Activated T-cell treated with anti-CD3 and anti-CD28 coated beads, Interleukin-2, amount 50 U/mL, for 4 hours (primary cell): Measurements from ENCODE around the gene XYLB. TPM values are rescaled to one million over a fixed set of nuclear protein-coding genes. Genes with fewer than 3 reads are reported as not detected.
A peak's percentile ranks its signal among the peaks of the same experiment; 100 is the strongest.

Source experiments
- ATAC-seq, 2 donors: fragments of 200-7000 bp; cut with Tn5 transposase; one replicate each; pipeline ENCODE4 v1.10.0; 2021
- DNase-seq: peaks from one replicate; pipeline ENCODE4 v3.0.0-alpha.2; 2020
- H3K27me3 Mint-ChIP-seq: one replicate; pipeline ENCODE4 v1.8.0; 2021; ENCODE audit warnings: low read depth, mixed read lengths
- H3K36me3 Mint-ChIP-seq: one replicate; pipeline ENCODE4 v1.8.0; 2022; ENCODE audit warnings: mixed read lengths; ENCODE audit not compliant: insufficient read depth
- H3K4me1 Mint-ChIP-seq: one replicate; pipeline ENCODE4 v1.8.0; 2021; ENCODE audit warnings: low read depth, mixed read lengths
- H3K4me3 Mint-ChIP-seq: one replicate; pipeline ENCODE4 v1.8.0; 2021; ENCODE audit warnings: mild to moderate bottlenecking, moderate library complexity, mixed read lengths
- H3K9me3 Mint-ChIP-seq: one replicate; pipeline ENCODE4 v1.8.0; 2021; ENCODE audit warnings: mixed read lengths
- total RNA-seq, 3 donors: library from RNA; stranded (reverse); gene quantifications; one replicate each; pipeline ENCODE4 v1.2.1, GENCODE V29; 2021

Gene XYLB
- total RNA-seq, 3 donors from 2014 or later: 4.2 to 6.4 (median 5.9) TPM

DNA sequence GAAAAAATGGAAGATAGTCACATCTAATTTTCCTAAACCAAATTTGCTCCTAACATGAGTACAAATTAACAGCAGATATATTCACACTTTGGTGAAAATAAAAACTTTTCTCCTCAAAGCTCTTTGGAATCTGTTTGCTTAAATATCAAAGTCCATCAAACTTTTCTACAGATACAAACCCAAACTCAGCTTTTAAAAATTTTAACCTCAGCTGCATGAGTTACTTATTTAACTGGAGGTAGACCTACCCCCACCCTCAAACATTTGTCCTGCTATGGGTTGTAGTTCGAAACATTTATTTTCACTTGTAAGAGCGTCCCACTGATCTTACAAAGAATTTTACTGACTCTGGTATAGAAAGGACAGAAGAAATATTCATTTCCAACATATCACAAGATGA lies 8.9 kb upstream of the XYLB start:
- Mint-ChIP-seq H3K27me3 (peaks cover 14% of the 10 kb centered on the region), H3K9me3 (no peaks in the 10 kb centered on the region), H3K4me1 (no peaks in the 10 kb centered on the region), H3K4me3 (no peak overlapping the region), H3K36me3 (no peaks in the 10 kb centered on the region)
- DNase-seq (no peak), ATAC-seq (no peak)

DNA sequence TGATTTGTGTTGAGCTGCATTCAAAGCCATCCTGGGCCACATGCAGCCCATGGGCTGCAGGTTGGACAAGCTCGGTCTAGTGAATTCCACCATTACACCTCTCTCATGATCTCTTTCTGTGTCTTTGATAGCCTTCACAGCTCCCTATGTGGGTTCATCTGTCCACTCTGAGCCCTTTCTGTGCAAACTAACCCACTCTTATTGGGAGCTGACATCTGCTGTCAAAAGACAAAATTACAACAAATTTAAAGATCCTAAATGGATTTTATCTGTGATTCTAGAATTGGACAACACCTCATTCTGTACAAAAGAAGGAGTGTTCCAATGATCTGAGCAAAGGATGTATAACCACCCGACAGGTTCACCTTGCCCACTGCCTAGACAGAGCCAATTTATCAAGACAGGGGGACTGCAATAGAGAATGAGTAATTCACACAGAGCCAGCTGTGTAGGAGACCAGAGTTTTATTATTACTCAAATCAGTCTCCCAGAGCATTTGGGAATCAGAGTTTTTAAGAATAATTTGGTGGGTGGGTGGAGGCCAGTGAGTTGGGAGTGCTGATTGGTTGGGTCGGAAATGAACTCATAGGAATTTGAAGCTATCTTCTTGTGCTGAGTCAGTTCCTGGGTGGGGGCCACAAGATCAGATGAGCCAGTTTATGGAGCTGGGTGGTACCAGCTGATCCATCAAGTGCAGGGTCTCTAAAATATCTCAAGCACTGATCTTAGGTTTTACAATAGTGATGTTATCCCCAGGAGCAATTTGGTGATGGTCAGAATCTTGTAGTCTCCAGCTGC lies 2.6 kb upstream of the XYLB start:
- Mint-ChIP-seq H3K36me3 (no peaks in the 10 kb centered on the region), H3K27me3 (peaks cover 2% of the 10 kb centered on the region), H3K4me3 (no peak overlapping the region), H3K4me1 (peaks cover 2% of the 10 kb centered on the region), H3K9me3 (no peaks in the 10 kb centered on the region)
- ATAC-seq (no peak), DNase-seq (no peak)

DNA sequence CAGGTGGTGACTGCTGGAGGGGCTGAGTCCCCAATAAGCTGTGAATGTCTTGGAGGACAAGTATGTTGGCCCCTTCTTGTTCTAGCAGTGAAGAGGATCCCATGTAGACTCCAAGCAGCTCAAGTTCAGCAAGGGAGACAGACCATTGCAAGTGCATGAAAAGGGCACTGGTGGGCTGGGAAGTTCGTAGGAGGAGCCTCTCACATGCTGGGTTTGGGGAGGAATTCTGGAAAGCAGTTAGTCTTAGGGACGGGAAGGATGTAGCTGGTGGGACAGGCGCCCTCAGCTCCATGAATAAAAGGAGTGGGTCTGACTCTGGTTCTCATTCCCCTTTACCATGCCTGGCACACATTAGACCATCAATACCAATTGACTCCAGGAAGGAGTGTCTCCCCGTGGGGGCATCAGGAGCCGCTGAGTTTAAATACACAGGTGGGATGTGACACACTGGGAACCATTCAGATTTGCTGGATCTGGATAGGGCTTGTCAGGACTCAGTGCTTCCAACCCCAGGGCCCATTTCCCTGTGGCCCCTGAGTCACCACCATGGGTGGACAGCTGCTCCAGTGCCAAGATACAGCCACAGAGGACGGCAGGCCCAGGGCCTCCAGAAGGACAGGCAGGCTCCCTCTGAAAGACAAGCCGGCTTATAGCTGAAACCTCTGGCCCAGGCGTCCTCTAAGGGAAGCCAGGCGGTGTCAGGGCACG lies 552 bp upstream of the XYLB start:
- no peaks in the 10 kb centered on the region for H3K27me3 Mint-ChIP-seq
- peak overlapping the region; percentile 78 for H3K4me3 Mint-ChIP-seq
- no peaks in the 10 kb centered on the region for H3K9me3 Mint-ChIP-seq
- ATAC-seq (peak in 1 of 2 donors; percentile 8), DNase-seq (no peak)
- no peaks in the 10 kb centered on the region for H3K36me3 Mint-ChIP-seq
- H3K4me1 Mint-ChIP-seq: peaks cover 2% of the 10 kb centered on the region

DNA sequence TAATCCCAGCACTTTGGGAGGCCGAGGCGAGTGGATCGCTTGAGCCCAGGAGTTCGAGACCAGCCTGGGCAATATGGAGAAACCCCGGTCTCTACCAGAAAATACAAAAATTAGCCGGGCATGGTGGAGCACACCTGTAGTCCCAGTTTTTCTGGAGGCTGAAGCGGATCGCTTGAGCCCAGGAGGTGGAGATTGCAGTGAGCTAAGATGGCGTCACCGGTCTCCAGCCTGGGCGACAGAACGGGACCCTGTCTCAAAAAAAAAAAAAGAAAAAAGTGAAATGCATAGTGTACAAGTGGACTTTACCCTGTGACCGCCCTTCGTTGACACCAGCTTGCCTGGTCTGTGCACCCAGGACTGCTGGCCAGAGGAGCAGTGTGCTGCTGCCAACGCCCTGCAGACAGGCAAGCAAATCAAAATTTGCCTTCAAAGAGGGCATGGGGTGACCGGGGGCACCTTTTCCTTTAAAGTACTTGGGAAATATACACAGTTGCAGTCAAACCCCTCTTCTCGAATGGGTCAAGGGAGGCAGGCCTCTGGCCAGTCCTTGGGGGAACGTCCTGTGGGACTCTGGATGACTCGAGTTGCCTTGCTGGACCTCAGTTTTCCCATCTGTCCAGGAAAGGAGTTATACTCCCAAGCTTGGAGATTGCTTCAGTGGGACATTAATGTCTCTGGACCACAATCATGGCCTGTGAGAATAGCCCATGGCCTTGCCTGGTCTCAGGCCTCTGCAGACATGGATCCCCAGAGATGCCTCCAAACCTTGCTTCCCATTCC lies 1.0 kb downstream of the XYLB start:
- ATAC-seq (no peak), DNase-seq (no peak)
- Mint-ChIP-seq H3K9me3 (no peaks in the 10 kb centered on the region), H3K36me3 (no peaks in the 10 kb centered on the region), H3K4me1 (peaks cover 2% of the 10 kb centered on the region), H3K27me3 (no peaks in the 10 kb centered on the region), H3K4me3 (peak overlapping the region; percentile 74)

DNA sequence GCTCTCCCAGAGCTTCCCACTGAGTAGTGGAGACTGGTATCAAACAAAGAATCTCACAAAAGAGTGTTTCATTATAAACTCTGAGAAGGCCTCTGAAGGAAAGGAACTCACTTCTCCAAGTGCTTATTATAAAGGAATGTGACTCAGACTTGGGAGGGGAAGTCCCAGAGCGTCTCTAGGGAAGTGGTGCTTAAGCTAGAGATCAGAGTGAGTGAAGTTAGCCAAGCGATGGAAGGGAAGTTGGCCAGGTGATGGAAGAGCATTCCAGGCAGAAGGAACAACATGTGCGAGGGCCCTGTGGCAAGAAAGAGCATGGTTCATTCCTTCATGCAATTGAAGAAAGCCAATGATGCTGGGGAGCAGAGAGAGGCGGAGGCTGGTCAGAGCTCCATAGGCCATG lies 2.3 kb downstream of the XYLB start:
- no peak for ATAC-seq
- DNase-seq: no peak
- Mint-ChIP-seq H3K27me3 (no peaks in the 10 kb centered on the region), H3K4me3 (no peak overlapping the region), H3K4me1 (peaks cover 2% of the 10 kb centered on the region), H3K36me3 (no peaks in the 10 kb centered on the region), H3K9me3 (no peaks in the 10 kb centered on the region)

DNA sequence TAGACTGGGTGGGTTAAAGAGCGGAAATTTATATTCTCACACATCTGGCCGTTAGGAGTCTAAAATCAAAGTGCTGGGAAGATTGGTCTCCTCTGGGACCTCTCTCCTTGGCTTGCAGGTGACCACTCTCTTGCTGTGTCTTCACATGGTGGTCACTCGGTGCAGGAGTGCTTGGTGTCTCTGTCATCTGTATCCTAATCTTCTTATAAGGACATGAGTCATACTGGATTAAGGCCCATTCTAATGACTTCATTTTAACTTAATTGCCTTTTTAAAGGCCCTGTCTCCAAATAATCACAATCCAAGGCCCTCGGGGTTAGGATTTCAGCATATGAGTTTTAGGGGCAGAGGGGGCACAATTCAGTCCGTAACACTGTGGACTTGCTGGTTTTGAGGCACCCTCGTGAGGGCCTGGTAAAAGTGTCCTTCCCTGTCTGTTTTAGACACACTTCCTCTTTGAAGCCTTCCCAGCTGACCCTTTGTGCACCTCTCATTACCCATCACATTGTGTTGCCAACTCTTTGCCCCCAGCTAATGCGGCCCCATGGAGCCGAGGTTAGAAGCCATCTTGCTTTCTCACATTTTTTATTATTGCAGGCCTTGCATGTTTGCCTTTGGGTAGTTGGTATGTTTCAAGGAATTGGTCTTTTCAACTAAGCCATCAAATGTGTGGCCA lies 3.2 kb downstream of the XYLB start:
- H3K4me3 Mint-ChIP-seq: no peak overlapping the region
- no peak for ATAC-seq
- no peak for DNase-seq
- H3K27me3 Mint-ChIP-seq: no peaks in the 10 kb centered on the region
- no peaks in the 10 kb centered on the region for H3K36me3 Mint-ChIP-seq
- no peaks in the 10 kb centered on the region for H3K9me3 Mint-ChIP-seq
- peaks cover 2% of the 10 kb centered on the region for H3K4me1 Mint-ChIP-seq

DNA sequence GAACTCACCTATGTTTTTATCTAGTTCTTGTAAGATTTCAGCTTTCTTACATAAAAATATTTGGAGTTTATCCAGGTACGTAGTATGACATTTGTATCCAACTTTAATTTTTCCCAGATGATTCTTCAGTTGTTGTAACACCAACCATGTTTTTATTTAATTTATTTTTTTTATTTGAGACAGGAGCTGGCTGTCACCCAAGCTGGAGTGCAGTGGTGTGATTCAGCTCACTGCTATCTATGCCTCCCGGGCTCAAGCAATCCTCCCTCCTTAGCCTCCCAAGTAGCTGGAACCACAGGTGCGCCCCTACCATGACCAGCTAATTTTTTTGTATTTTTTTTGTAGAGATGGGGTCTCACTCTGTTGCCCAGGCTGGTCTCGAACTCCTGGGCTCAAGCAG lies 6.6 kb downstream of the XYLB start:
- Mint-ChIP-seq H3K27me3 (no peaks in the 10 kb centered on the region), H3K36me3 (no peaks in the 10 kb centered on the region), H3K4me3 (no peak overlapping the region), H3K4me1 (peaks cover under 1% of the 10 kb centered on the region), H3K9me3 (no peaks in the 10 kb centered on the region)
- DNase-seq (no peak), ATAC-seq (no peak)

DNA sequence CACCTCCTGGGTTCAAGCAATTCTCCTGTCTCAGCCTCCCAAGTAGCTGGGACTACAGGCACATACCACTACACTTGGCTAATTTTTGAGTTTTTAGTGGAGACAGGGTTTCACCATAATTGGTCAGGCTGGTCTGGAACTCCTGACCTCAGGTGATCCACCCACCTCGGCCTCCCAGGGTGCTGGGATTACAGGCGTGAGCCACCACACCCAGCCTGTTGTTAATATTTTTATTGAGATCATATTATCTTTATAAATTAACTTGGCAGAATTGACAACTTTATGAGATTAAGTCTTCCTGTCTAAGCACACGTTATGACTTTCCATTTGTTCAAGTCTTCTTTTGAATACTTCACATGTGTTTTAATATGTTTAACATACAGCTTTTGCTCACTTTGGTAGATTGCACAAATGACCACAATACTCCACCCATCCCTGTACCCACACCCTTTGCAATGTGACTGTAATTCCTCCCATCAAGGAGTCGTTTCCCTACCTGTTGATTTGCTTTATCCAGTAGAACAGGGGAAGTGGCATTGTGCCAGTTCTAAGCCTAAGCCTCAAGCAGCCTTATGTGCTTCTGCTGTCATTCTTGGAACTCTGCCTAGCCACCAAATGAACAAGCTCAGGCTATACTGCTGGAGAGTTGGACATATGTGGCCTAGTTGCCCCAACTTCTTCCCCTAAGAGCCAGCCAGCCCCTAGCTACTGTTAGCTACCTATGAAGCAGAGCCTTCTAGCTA lies 8.2 kb downstream of the XYLB start:
- no peaks in the 10 kb centered on the region for H3K4me1 Mint-ChIP-seq
- no peaks in the 10 kb centered on the region for H3K36me3 Mint-ChIP-seq
- no peaks in the 10 kb centered on the region for H3K27me3 Mint-ChIP-seq
- H3K4me3 Mint-ChIP-seq: no peak overlapping the region
- H3K9me3 Mint-ChIP-seq: no peaks in the 10 kb centered on the region
- DNase-seq: no peak
- no peak for ATAC-seq

DNA sequence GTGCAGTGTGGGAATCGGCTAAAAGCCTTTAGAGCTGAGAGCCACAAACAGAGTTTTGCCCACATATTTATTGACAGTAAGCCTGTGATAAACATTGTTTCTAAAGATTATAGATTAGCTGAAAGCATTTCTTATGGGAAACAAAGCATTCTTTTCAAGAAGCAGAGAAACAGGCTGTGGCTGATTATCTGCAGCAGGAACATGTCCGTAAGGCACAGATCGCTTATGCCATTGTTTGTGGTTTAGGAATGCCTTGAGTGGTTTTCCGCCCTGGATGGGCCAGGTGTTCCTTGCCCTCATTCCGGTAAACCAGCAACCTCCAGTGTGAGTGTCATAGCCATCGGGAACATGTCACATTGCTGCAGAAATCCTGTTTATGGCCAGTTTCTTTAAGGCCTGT lies 12.5 kb downstream of the XYLB start:
- ATAC-seq (no peak), DNase-seq (no peak)
- H3K4me3 Mint-ChIP-seq: no peak overlapping the region
- H3K9me3 Mint-ChIP-seq: no peaks in the 10 kb centered on the region
- H3K36me3 Mint-ChIP-seq: no peaks in the 10 kb centered on the region
- no peaks in the 10 kb centered on the region for H3K27me3 Mint-ChIP-seq
- H3K4me1 Mint-ChIP-seq: peaks cover 2% of the 10 kb centered on the region

DNA sequence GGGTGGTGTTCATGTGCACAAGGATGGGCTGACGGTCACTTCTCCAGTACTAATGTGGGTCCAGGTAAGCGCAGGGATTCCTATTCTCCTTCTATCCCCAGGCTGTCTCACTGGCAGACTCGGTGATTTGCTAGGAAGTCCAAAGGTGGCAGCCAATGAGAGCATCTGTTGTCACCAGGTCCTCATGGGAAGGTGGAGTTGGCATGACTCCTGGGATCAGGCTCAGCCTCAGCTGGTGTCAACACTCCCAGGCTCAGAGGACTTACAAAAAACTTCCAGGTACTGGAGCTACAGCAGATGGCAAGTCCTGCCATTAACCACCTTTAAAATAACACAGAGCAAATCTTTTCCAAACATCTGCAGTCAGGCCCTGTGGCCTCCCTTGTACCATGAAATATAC lies 13.8 kb downstream of the XYLB start:
- peaks cover 9% of the 10 kb centered on the region for H3K4me1 Mint-ChIP-seq
- H3K4me3 Mint-ChIP-seq: no peak overlapping the region
- DNase-seq: no peak
- ATAC-seq: no peak
- H3K27me3 Mint-ChIP-seq: no peaks in the 10 kb centered on the region
- no peaks in the 10 kb centered on the region for H3K9me3 Mint-ChIP-seq
- H3K36me3 Mint-ChIP-seq: no peaks in the 10 kb centered on the region

DNA sequence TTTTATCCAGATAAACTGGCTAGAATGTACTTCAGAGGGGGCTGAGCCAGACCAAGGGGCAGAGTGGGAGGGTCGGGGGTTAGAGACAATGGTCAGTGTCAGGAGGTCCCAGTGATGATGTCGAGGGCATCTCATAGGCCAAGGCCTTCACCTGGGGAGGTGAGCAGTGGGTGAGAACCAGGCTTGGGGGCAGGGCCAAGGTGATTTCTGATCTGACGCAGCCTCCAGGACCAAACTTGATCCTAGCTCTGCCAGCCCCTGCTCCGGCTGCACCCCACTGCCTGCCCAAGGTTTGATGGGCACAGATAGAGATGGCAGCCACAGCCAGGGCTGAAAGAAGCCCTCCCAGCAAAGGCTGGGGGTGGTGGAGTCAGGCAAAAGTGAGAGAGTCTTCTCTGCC lies 14.9 kb downstream of the XYLB start:
- Mint-ChIP-seq H3K36me3 (no peaks in the 10 kb centered on the region), H3K27me3 (no peaks in the 10 kb centered on the region), H3K9me3 (no peaks in the 10 kb centered on the region), H3K4me1 (peaks cover 9% of the 10 kb centered on the region), H3K4me3 (no peak overlapping the region)
- ATAC-seq (no peak), DNase-seq (no peak)

DNA sequence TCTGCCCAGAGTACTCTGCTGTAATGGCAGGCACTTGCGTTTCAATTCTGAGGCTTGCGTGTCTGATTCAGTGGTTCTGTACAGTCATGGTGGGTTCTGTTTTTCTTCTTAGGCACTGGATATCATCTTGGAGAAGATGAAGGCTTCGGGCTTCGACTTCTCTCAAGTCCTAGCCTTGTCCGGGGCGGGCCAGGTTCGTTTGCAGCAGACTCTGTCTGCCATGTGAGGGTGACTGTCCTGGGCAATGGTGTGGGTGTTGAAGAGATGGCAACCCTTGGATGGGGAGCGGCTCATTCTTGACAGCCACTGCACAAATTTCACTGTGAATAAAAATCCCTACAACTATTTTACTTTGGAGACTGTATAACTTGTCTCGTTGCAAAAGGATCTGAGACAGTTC lies 16.2 kb downstream of the XYLB start:
- Mint-ChIP-seq H3K4me3 (no peak overlapping the region), H3K27me3 (no peaks in the 10 kb centered on the region), H3K36me3 (peaks cover 1% of the 10 kb centered on the region), H3K9me3 (no peaks in the 10 kb centered on the region), H3K4me1 (peaks cover 9% of the 10 kb centered on the region)
- no peak for ATAC-seq
- no peak for DNase-seq

DNA sequence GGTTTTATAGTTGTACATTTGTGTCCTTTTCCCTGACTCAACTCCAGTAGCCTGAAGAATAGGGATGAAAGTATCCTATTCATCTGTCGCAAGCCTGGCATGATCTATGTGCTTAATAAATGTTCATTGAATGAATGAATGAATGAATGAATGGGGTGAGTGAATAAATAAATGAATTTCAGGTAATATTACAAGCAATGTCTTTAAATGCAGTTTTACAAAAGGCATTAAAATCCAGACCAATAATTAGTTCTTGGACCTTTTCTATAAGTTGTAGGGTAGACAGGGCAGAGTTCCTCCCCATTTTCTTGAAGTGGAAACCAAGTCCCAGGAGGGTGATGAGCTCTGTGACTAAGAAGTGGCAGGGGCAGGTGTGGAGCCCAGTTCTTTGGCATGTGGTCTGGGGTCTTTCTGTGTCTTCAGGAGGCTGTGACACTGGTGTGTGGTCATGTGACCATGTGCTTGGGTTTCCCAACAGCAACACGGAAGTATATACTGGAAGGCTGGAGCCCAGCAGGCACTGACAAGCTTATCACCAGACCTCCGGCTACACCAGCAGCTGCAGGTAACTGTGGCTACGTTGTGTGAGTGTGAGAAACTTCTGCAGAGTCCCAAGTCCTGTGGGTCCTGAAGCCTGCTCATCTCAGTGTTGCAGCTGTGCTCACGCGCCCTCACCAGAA lies 18.3 kb downstream of the XYLB start:
- no peaks in the 10 kb centered on the region for H3K27me3 Mint-ChIP-seq
- peaks cover 9% of the 10 kb centered on the region for H3K4me1 Mint-ChIP-seq
- DNase-seq (no peak), ATAC-seq (no peak)
- peaks cover 1% of the 10 kb centered on the region for H3K36me3 Mint-ChIP-seq
- H3K9me3 Mint-ChIP-seq: peaks cover 5% of the 10 kb centered on the region
- H3K4me3 Mint-ChIP-seq: no peak overlapping the region
